Endothelial cell of umbilical vein (primary cell): ENCODE data around the gene SNAI3. TPM values are rescaled to one million over a fixed set of nuclear protein-coding genes. Genes with fewer than 3 reads are reported as not detected.

Experiments
- BruUV-seq: library from RNA; stranded (reverse); fragments of 400-500 nt; replicated peaks from 2 replicates; lab custom pipeline; 2021; lab: Mats Ljungman, UMichigan
- CTCF ChIA-PET: fragments of 300-600, 350-600 bp; sonication (Branson Sonifier 250); formaldehyde crosslinking; loops from one replicate; lab custom pipeline; 2021; ENCODE audit warnings: antibody characterized with exemption, inconsistent platforms; lab: Charles Lee
- POLR2A ChIA-PET: fragments of 300-600, 350-600 bp; sonication (Branson Sonifier 250); formaldehyde crosslinking; loops from one replicate; lab custom pipeline; 2021; ENCODE audit warnings: antibody characterized with exemption, inconsistent platforms; lab: Charles Lee
- DNase-seq: peaks from one replicate; pipeline ENCODE4 v3.0.0-alpha.2; 2011; ENCODE audit warnings: low read depth, low spot score
- FAIRE-seq: peaks from 2 replicates; lab custom pipeline; 2011; peaks lifted over from hg19 to GRCh38; lab: Jason Lieb, UNC
- H2AFZ ChIP-seq: 2 replicates; pipeline ENCODE4 v1.6.0; 2012; ENCODE audit warnings: low read depth, low read length, control low read depth, inconsistent platforms
- H3K27ac ChIP-seq: 2 replicates; pipeline ENCODE4 v1.5.1; 2011; ENCODE audit warnings: low read depth, mild to moderate bottlenecking, control low read depth, low read length, moderate library complexity; ENCODE audit not compliant: insufficient read depth
- H3K27me3 ChIP-seq, 2 experiments: 2 replicates each; pipeline versions ENCODE4 v1.6.0 to v1.6.1; 2011; ENCODE audit warnings: low read length in 2 of 2, mixed read lengths in 1 of 2; ENCODE audit not compliant: control insufficient read depth in 2 of 2, insufficient read depth in 2 of 2
- H3K36me3 ChIP-seq, 2 experiments: 2 replicates in 1 of 2; 3 replicates in 1 of 2; pipeline ENCODE4 v1.5.1; 2011; ENCODE audit warnings: low read length in 2 of 2, mild to moderate bottlenecking in 1 of 2, moderate library complexity in 1 of 2; ENCODE audit not compliant: control insufficient read depth in 2 of 2, insufficient read depth in 2 of 2; ENCODE audit errors: extremely low read depth in 1 of 2
- H3K4me1 ChIP-seq: 3 replicates; pipeline ENCODE4 v1.5.1; 2011; ENCODE audit warnings: mild to moderate bottlenecking, low read length; ENCODE audit not compliant: control insufficient read depth, insufficient read depth; ENCODE audit errors: extremely low read depth
- H3K4me2 ChIP-seq: 2 replicates; pipeline ENCODE4 v1.6.1; 2011; ENCODE audit warnings: low read length, control low read depth, mixed read lengths; ENCODE audit not compliant: insufficient read depth
- H3K4me3 ChIP-seq, 3 experiments: fragments of 200-600 bp in 1 of 3; sonication (generic), shearing (Covaris generic) in 1 of 3; replicated peaks in 1 of 3; 2 replicates each; pipeline ENCODE4 v1.5.1; 2011 to 2016; ENCODE audit warnings: control low read depth in 3 of 3, low read length in 3 of 3, mild to moderate bottlenecking in 2 of 3, inconsistent platforms in 1 of 3, low read depth in 1 of 3, moderate library complexity in 1 of 3; ENCODE audit not compliant: insufficient read depth in 1 of 3
- H3K79me2 ChIP-seq: 2 replicates; pipeline ENCODE4 v1.6.0; 2012; ENCODE audit warnings: low read length, inconsistent platforms; ENCODE audit not compliant: control insufficient read depth, insufficient read depth
- H3K9ac ChIP-seq: replicated peaks from 2 replicates; pipeline ENCODE3; 2011; ENCODE audit warnings: low read length, control low read depth; ENCODE audit not compliant: insufficient read depth; ENCODE audit errors: extremely low read depth
- H3K9me1 ChIP-seq: replicated peaks from 3 replicates; pipeline ENCODE4 v1.6.0; 2011; ENCODE audit warnings: mild to moderate bottlenecking, low read length; ENCODE audit not compliant: control insufficient read depth, insufficient read depth; ENCODE audit errors: extremely low read depth
- H3K9me3 ChIP-seq: replicated peaks from 2 replicates; pipeline ENCODE4 v1.5.1; 2012; ENCODE audit warnings: low read length, inconsistent platforms; ENCODE audit not compliant: control insufficient read depth, insufficient read depth
- H4K20me1 ChIP-seq: replicated peaks from 2 replicates; pipeline ENCODE3; 2011; ENCODE audit warnings: mild to moderate bottlenecking, low read length; ENCODE audit not compliant: control insufficient read depth, insufficient read depth; ENCODE audit errors: extremely low read depth
- EZH2 ChIP-seq: IDR thresholded peaks from 2 replicates; pipeline ENCODE4 v1.6.1; 2012; ENCODE audit warnings: borderline replicate concordance, low read depth, mild to moderate bottlenecking, moderate library complexity, low read length, inconsistent platforms; ENCODE audit not compliant: severe bottlenecking
- FOS ChIP-seq: IDR thresholded peaks from 2 replicates; pipeline ENCODE4 v1.6.1; 2011; ENCODE audit warnings: mild to moderate bottlenecking, low read length, moderate library complexity, borderline replicate concordance; ENCODE audit not compliant: insufficient read depth
- GATA2 ChIP-seq: IDR thresholded peaks from 2 replicates; pipeline ENCODE4 v1.7.0; 2011; ENCODE audit warnings: low read depth, mild to moderate bottlenecking, moderate library complexity, mixed read lengths, low read length; ENCODE audit not compliant: insufficient read length, insufficient read depth
- JUN ChIP-seq: IDR thresholded peaks from 2 replicates; pipeline ENCODE4 v1.6.1; 2011; ENCODE audit warnings: borderline replicate concordance, low read depth; ENCODE audit not compliant: insufficient read length, insufficient read depth
- MYC ChIP-seq: IDR thresholded peaks from one replicate; pipeline ENCODE4 v1.6.1; 2011; ENCODE audit warnings: mild to moderate bottlenecking, low read depth, low read length
- POLR2A ChIP-seq: IDR thresholded peaks from 2 replicates; pipeline ENCODE4 v1.6.1; 2012; ENCODE audit warnings: low read depth, mild to moderate bottlenecking, control low read depth, low read length
- POLR2AphosphoS5 ChIP-seq: IDR thresholded peaks from 2 replicates; pipeline ENCODE4 v1.6.1; 2012; ENCODE audit warnings: low read depth, mild to moderate bottlenecking, control low read depth, low read length, moderate library complexity; ENCODE audit not compliant: insufficient read depth
- dilution Hi-C: fragments of 300-500 bp; cut with MboI; formaldehyde crosslinking; loops from one replicate; pipeline ENCODE4 v1.15.0; 2019; ENCODE audit warnings: low sequenced_read_pairs; ENCODE audit not compliant: extremely low pct_ligation_motif_present
- intact Hi-C: fragments of 100-400 bp; cut with micrococcal nuclease; formaldehyde crosslinking; loops from one replicate; pipeline ENCODE4 v1.10.0; 2022
- polyA plus RNA-seq, 4 experiments: library from polyadenylated mRNA; depleted of rRNA in 3 of 4; stranded (reverse) in 3 of 4; unstranded in 1 of 4; fragments of >200 nt; gene quantifications; 2 replicates each; pipeline versions ENCODE4 v1.2.1 to v1.2.3, GENCODE V29; 2011 to 2012; ENCODE audit warnings: missing spikeins in 1 of 4
- total RNA-seq: library from RNA; stranded (reverse); gene quantifications from 2 replicates; pipeline ENCODE4 v1.2.3, GENCODE V29; 2021
- TF ChIP-seq, protein P1 (sequence below), 2 donors: IDR thresholded peaks; 1 replicate in 1 of 2; 2 replicates in 1 of 2; pipeline ENCODE4 v1.5.1; 2011; ENCODE audit warnings: low read length in 2 of 2, mild to moderate bottlenecking in 2 of 2, moderate library complexity in 2 of 2, control low read depth in 1 of 2, inconsistent platforms in 1 of 2, low read depth in 1 of 2; ENCODE audit not compliant: insufficient read depth in 1 of 2; ENCODE audit errors: extremely low read depth in 1 of 2
- TF ChIP-seq, protein P2 (sequence below): IDR thresholded peaks from 2 replicates; pipeline ENCODE4 v1.6.1; 2011; ENCODE audit not compliant: insufficient read depth, insufficient read length

The SNAI3 gene
- total and polyA plus RNA-seq, 2 donors (not counting 3 experiments of a cell fraction or from before 2014, with no cell fraction given), result 0.30 to 0.31 TPM

DNA sequence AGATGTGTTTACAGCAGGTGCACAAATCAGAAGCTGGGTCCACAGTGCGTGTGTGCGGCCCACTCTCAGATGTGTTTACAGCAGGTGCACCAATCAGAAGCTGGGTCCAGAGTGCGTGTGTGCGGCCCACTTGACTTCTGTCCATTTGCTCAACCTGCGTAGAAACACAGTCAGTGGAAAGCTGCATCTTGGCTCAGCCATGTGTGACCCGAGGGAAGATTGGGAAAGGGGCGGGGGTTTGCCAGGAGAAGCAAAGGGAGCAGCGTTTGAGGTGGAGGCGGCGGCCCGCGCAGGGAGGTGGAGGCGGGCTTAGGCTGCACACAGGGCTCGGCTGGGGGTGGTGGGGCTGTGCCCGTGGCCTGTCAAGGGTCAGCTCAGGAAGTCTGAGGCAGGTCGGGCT lies 24.2 kb upstream of the SNAI3 start:
- Histone ChIP-seq H3K36me3 (peaks cover 8 to 24% of the 10 kb centered on the region in 2 experiments), H4K20me1 (no peaks in the 10 kb centered on the region), H3K4me1 (peaks cover 5% of the 10 kb centered on the region), H3K4me2 (no peak overlapping the region), H2AFZ (no peak overlapping the region), H3K9me1 (no peaks in the 10 kb centered on the region), H3K9ac (no peak overlapping the region), H3K27me3 (no peaks in the 10 kb centered on the region), H3K27ac (no peak overlapping the region), H3K79me2 (peaks cover 29% of the 10 kb centered on the region), H3K4me3 (no peak overlapping the region), H3K9me3 (no peaks in the 10 kb centered on the region)
- intact Hi-C loops (no loop called here), dilution Hi-C loops (no loop called here)
- TF ChIP-seq EZH2, result no peak
- TF ChIP-seq, protein P1, sequence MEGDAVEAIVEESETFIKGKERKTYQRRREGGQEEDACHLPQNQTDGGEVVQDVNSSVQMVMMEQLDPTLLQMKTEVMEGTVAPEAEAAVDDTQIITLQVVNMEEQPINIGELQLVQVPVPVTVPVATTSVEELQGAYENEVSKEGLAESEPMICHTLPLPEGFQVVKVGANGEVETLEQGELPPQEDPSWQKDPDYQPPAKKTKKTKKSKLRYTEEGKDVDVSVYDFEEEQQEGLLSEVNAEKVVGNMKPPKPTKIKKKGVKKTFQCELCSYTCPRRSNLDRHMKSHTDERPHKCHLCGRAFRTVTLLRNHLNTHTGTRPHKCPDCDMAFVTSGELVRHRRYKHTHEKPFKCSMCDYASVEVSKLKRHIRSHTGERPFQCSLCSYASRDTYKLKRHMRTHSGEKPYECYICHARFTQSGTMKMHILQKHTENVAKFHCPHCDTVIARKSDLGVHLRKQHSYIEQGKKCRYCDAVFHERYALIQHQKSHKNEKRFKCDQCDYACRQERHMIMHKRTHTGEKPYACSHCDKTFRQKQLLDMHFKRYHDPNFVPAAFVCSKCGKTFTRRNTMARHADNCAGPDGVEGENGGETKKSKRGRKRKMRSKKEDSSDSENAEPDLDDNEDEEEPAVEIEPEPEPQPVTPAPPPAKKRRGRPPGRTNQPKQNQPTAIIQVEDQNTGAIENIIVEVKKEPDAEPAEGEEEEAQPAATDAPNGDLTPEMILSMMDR (IDR thresholded peaks at IDR 0.05; ENCODE audit: extremely low read depth in 1 of 2, insufficient read depth in 1 of 2, low read depth in 1 of 2, low read length in 2 of 2), result no peak
- TF ChIP-seq, protein P2, sequence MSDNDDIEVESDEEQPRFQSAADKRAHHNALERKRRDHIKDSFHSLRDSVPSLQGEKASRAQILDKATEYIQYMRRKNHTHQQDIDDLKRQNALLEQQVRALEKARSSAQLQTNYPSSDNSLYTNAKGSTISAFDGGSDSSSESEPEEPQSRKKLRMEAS, result no peak
- no peak for TF ChIP-seq POLR2AphosphoS5
- TF ChIP-seq MYC, result no peak
- no peak for TF ChIP-seq GATA2
- TF ChIP-seq FOS, result no peak
- TF ChIP-seq POLR2A, result no peak
- TF ChIP-seq JUN, result no peak
- no TSS peak for BruUV-seq
- CTCF ChIA-PET, result interaction anchor here (1.4 kb wide), 1 partner anchor 27 kb away, joined by 3 read pairs; no protein-coding TSS in a partner anchor
- POLR2A ChIA-PET, result no interaction called here
- DNase-seq (no peak), FAIRE-seq (no peak)
